Aorta (tissue), 5 donors: ENCODE measurements around the gene ATP2B2. TPM values are rescaled to one million over a fixed set of nuclear protein-coding genes. Genes with fewer than 3 reads are reported as not detected.
"Not testable (repeated sequence)": the region's sequence is repeated elsewhere in the genome, so short reads cannot be mapped to it uniquely, and the experiment has no call there.

ENCODE experiments used
- ATAC-seq: fragments of 200-7000 bp; cut with Tn5 transposase; one replicate; pipeline ENCODE4 v1.9.1; 2022; ENCODE audit warnings: moderate library complexity; ENCODE audit not compliant: low FRiP score
- DNase-seq, 2 donors: peaks; one replicate each; pipeline ENCODE4 v3.0.0-alpha.2; 2020
- H3K27ac ChIP-seq, 2 donors: one replicate each; pipeline ENCODE4 v1.5.1; 2013; ENCODE audit warnings: low read length in 2 of 2, mild to moderate bottlenecking in 2 of 2, moderate library complexity in 2 of 2, control low read depth in 1 of 2, inconsistent platforms in 1 of 2, low read depth in 1 of 2
- H3K27me3 ChIP-seq, 2 donors: one replicate each; pipeline ENCODE4 v1.6.1; 2013; ENCODE audit warnings: control low read depth in 1 of 2, low read length in 1 of 2, mild to moderate bottlenecking in 1 of 2, moderate library complexity in 1 of 2; ENCODE audit not compliant: insufficient read depth in 2 of 2, control insufficient read depth in 1 of 2
- H3K36me3 ChIP-seq, 2 donors: one replicate each; pipeline ENCODE4 v1.6.1; 2013; ENCODE audit warnings: control low read depth in 1 of 2, low read length in 1 of 2, mild to moderate bottlenecking in 1 of 2; ENCODE audit not compliant: insufficient read depth in 2 of 2, control insufficient read depth in 1 of 2
- H3K4me1 ChIP-seq, 2 donors: one replicate each; pipeline ENCODE4 v1.6.1; 2013; ENCODE audit warnings: low read length in 2 of 2, control low read depth in 1 of 2, mild to moderate bottlenecking in 1 of 2, moderate library complexity in 1 of 2; ENCODE audit not compliant: insufficient read depth in 2 of 2, control insufficient read depth in 1 of 2
- H3K4me3 ChIP-seq, 2 donors: one replicate each; pipeline ENCODE4 v1.5.1; 2013; ENCODE audit warnings: low read length in 2 of 2, control low read depth in 1 of 2, mild to moderate bottlenecking in 1 of 2
- H3K9me3 ChIP-seq: one replicate; pipeline ENCODE4 v1.6.1; 2013; ENCODE audit warnings: mild to moderate bottlenecking, low read length; ENCODE audit not compliant: control insufficient read depth
- WGBS, 2 donors: extraction: QIAGEN DNeasy Blood & Tissue Kit; methylation state at CpG; one replicate each; pipeline ENCODE4 v1.1.7; 2013; 5-methylcytosine and 5-hydroxymethylcytosine counted together
- intact Hi-C, 2 donors: fragments of 100-400 bp; cut with DNase I; formaldehyde crosslinking; loops; one replicate each; pipeline versions ENCODE4 v1.14.2 to v1.15.0; 2022
- polyA plus RNA-seq, 2 donors: library from polyadenylated mRNA; stranded (reverse); fragments of 200-250 nt; gene quantifications; one replicate each; pipeline ENCODE4 v1.2.3, GENCODE V29; 2013
- total RNA-seq, 2 donors: library from RNA; stranded (reverse); fragmentation: NEBNext Ultra II Directional; extraction: Animal tissue kit (Norgen Biotek cat#: 25700); gene quantifications; one replicate each; pipeline ENCODE4 v1.2.1, GENCODE V29; 2021
- donor health status: healthy with polysubstance abuse.
- donor health status: Bipolar disorder and iron deficiency.
- donor health status: DM: no; HTN: no; CAD: no.
- donor health status: DM: no; HTN: no; CAD: no.
- donor health status: DM: yes; HTN: yes; CAD: no.

Gene ATP2B2
- total and polyA plus RNA-seq, 4 donors: 0.29 to 0.30 TPM; not detected in 2

GRCh38 chr3:10299175-10299574, 206.2 kb downstream of the ATP2B2 start:
- H3K9me3 ChIP-seq: no peaks in the 10 kb centered on the region
- no peak overlapping the region for H3K27ac ChIP-seq
- ATAC-seq (no peak), DNase-seq (no peak)
- peaks cover 14 to 15% of the 10 kb centered on the region in 2 donors for H3K36me3 ChIP-seq
- 55 to 75% methylated on average over 2 of the region's 2 CpGs for WGBS, 2 donors
- intact Hi-C loops: no loop called here
- no peak overlapping the region for H3K4me3 ChIP-seq
- H3K27me3 ChIP-seq: no peaks in the 10 kb centered on the region
- H3K4me1 ChIP-seq: no peaks in the 10 kb centered on the region

- H3K27ac ChIP-seq, H3K9me3 ChIP-seq, H3K36me3 ChIP-seq, intact Hi-C loops, H3K4me3 ChIP-seq, DNase-seq, H3K4me1 ChIP-seq, ATAC-seq, H3K27me3 ChIP-seq: not testable (repeated sequence)
- WGBS, 2 donors: no CpG with 5 or more reads among the region's 1 CpG
Measured at GRCh38 chr3:10298064-10298463, 207.3 kb downstream of the ATP2B2 start.

GRCh38 chr3:10294030-10294586, 211.3 kb downstream of the ATP2B2 start:
- Histone ChIP-seq H3K27ac (no peak overlapping the region), H3K27me3 (no peaks in the 10 kb centered on the region), H3K4me3 (no peak overlapping the region), H3K9me3 (no peaks in the 10 kb centered on the region), H3K36me3 (no peaks in the 10 kb centered on the region), H3K4me1 (no peaks in the 10 kb centered on the region)
- intact Hi-C loops: no loop called here
- DNase-seq (peak in 1 of 2 donors; percentile 22), ATAC-seq (no peak)
- WGBS, 2 donors: 90 to 92% methylated on average over 12 of the region's 12 CpGs

- H3K4me1 ChIP-seq: no peaks in the 10 kb centered on the region
- WGBS, 2 donors: 65% methylated on average over 12 of the region's 12 CpGs
- H3K36me3 ChIP-seq: no peaks in the 10 kb centered on the region
- H3K4me3 ChIP-seq: no peak within 1 kb of the TSS
- H3K27me3 ChIP-seq: no peaks in the 10 kb centered on the region
- intact Hi-C loops: no loop called here
- DNase-seq (peak in 1 of 2 donors; percentile 55), ATAC-seq (no peak)
- no peak within 1 kb of the TSS for H3K27ac ChIP-seq
- no peaks in the 10 kb centered on the region for H3K9me3 ChIP-seq
Measured at GRCh38 chr3:10292505-10293419, 212.6 kb downstream of the ATP2B2 start, which contains the start of gene GHRL. TSS of gene GHRL (minus strand) at chr3:10292947. CDS start at chr3:10290180, 2,767 bp downstream.

GRCh38 chr3:10291641-10292040, 213.7 kb downstream of the ATP2B2 start:
- H3K4me3 ChIP-seq: no peak overlapping the region
- intact Hi-C loops: no loop called here
- 95% methylated on average over 6 of the region's 6 CpGs for WGBS, 2 donors
- no peaks in the 10 kb centered on the region for H3K36me3 ChIP-seq
- H3K4me1 ChIP-seq: no peaks in the 10 kb centered on the region
- H3K9me3 ChIP-seq: no peaks in the 10 kb centered on the region
- no peaks in the 10 kb centered on the region for H3K27me3 ChIP-seq
- ATAC-seq: no peak
- no peak overlapping the region for H3K27ac ChIP-seq
- DNase-seq: peak in 1 of 2 donors; percentile 33

GRCh38 chr3:10290481-10291176, 214.8 kb downstream of the ATP2B2 start:
- intact Hi-C loops: no loop called here
- no peak overlapping the region for H3K27ac ChIP-seq
- H3K4me3 ChIP-seq: no peak overlapping the region
- H3K36me3 ChIP-seq: no peaks in the 10 kb centered on the region
- 76 to 79% methylated on average over 18 of the region's 18 CpGs for WGBS, 2 donors
- H3K4me1 ChIP-seq: no peaks in the 10 kb centered on the region
- DNase-seq: peak in 1 of 2 donors; percentile 17
- no peak for ATAC-seq
- no peaks in the 10 kb centered on the region for H3K27me3 ChIP-seq
- H3K9me3 ChIP-seq: no peaks in the 10 kb centered on the region

- no peak for ATAC-seq
- 83 to 85% methylated on average over 9 of the region's 9 CpGs for WGBS, 2 donors
- Histone ChIP-seq H3K4me3 (no peak overlapping the region), H3K9me3 (no peaks in the 10 kb centered on the region), H3K27me3 (no peaks in the 10 kb centered on the region), H3K4me1 (no peaks in the 10 kb centered on the region), H3K27ac (no peak overlapping the region), H3K36me3 (no peaks in the 10 kb centered on the region)
- intact Hi-C loops: no loop called here
- DNase-seq: no peak
Measured at GRCh38 chr3:10289787-10290355, 215.5 kb downstream of the ATP2B2 start.

- intact Hi-C loops: no loop called here
- ATAC-seq: no peak
- H3K27me3 ChIP-seq: no peaks in the 10 kb centered on the region
- H3K27ac ChIP-seq: no peak overlapping the region
- H3K36me3 ChIP-seq: no peaks in the 10 kb centered on the region
- H3K4me1 ChIP-seq: no peaks in the 10 kb centered on the region
- DNase-seq: peak in 1 of 2 donors; percentile 13
- no peaks in the 10 kb centered on the region for H3K9me3 ChIP-seq
- 85% methylated on average over 9 of the region's 9 CpGs for WGBS, 2 donors
- H3K4me3 ChIP-seq: no peak overlapping the region
Measured at GRCh38 chr3:10289077-10289476, 216.3 kb downstream of the ATP2B2 start.
